Stimulated activated CD8-positive, alpha-beta memory T cell treated with anti-CD3 and anti-CD28 coated beads, Interleukin-12 subunit alpha, Interleukin-12 subunit beta, amount 100 ng/mL, for 24 hours (primary cell): ENCODE data around the gene TNMD.

Experiments
- DNase-seq: peaks from one replicate; pipeline ENCODE4 v3.0.0-alpha.2; 2020; ENCODE audit errors: extremely low read depth

The TNMD gene

GRCh38 chrX:100643956-100644860, 59.5 kb downstream of the TNMD start, which contains the start of gene SRPX2:
Gene SRPX2 (plus strand): TSS chrX:100644199. CDS start chrX:100646323, 2,124 bp downstream.
- DNase-seq: no peak

- DNase-seq: no peak
Measured at GRCh38 chrX:100645106-100645505, 60.4 kb downstream of the TNMD start.

- DNase-seq: no peak
Measured at GRCh38 chrX:100647095-100647494, 62.4 kb downstream of the TNMD start.

GRCh38 chrX:100647739-100648138, 63.0 kb downstream of the TNMD start:
- DNase-seq: no peak

GRCh38 chrX:100648458-100649417, 64.0 kb downstream of the TNMD start:
- DNase-seq: no peak
